GM10266 (cell line): Measurements from ENCODE around the gene HMGCR.

Source experiments
- DNase-seq: peaks from one replicate; pipeline ENCODE4 v3.0.0; 2012; ENCODE audit errors: extremely low spot score
- CTCF ChIP-seq: IDR thresholded peaks from 2 replicates; pipeline ENCODE4 v1.5.1; 2012; ENCODE audit warnings: mild to moderate bottlenecking, low read depth; ENCODE audit not compliant: control insufficient read depth, insufficient read depth; ENCODE audit errors: missing control alignments

HMGCR gene

GRCh38 chr5:75348241-75348640 lies 11.2 kb downstream of the HMGCR start:
- DNase-seq, result no peak
- no peak for TF ChIP-seq CTCF

GRCh38 chr5:75349663-75350062 lies 12.6 kb downstream of the HMGCR start:
- no peak for TF ChIP-seq CTCF
- no peak for DNase-seq

- no peak for TF ChIP-seq CTCF
- no peak for DNase-seq
Measured at GRCh38 chr5:75351139-75351926, 14.3 kb downstream of the HMGCR start.

- DNase-seq, result no peak
- TF ChIP-seq CTCF, result no peak
Measured at GRCh38 chr5:75355236-75355635, 18.2 kb downstream of the HMGCR start.

- TF ChIP-seq CTCF, result no peak
- no peak for DNase-seq
Measured at GRCh38 chr5:75356719-75357118, 19.7 kb downstream of the HMGCR start.

- TF ChIP-seq CTCF, result no peak
- no peak for DNase-seq
Measured at GRCh38 chr5:75358117-75358516, 21.1 kb downstream of the HMGCR start.

- DNase-seq, result no peak
- no peak for TF ChIP-seq CTCF
Measured at GRCh38 chr5:75361310-75361709, 24.3 kb downstream of the HMGCR start.
